Mesenchymal stem cell (in vitro differentiated cells and primary cell): Measurements from ENCODE around the gene DMBX1.
A peak's percentile ranks its signal among the peaks of the same experiment; 100 is the strongest.

ENCODE experiments used
- DNase-seq: peaks from one replicate; pipeline ENCODE4 v3.0.0-alpha.2; 2013
- H2AFZ ChIP-seq: one replicate; pipeline ENCODE4 v1.6.1; 2013; ENCODE audit warnings: low read depth, mild to moderate bottlenecking, control low read depth, inconsistent platforms, low read length, moderate library complexity
- H2AK5ac ChIP-seq: 2 replicates; pipeline ENCODE4 v1.6.1; 2013; ENCODE audit warnings: low read length, moderate library complexity, mild to moderate bottlenecking, inconsistent platforms; ENCODE audit not compliant: severe bottlenecking
- H2BK120ac ChIP-seq: one replicate; pipeline ENCODE4 v1.6.1; 2013; ENCODE audit warnings: low read depth, mild to moderate bottlenecking, inconsistent platforms, low read length, moderate library complexity
- H2BK12ac ChIP-seq, 2 experiments: one replicate each; pipeline ENCODE4 v1.6.1; 2013; ENCODE audit warnings: inconsistent platforms in 2 of 2, low read length in 2 of 2, mild to moderate bottlenecking in 2 of 2, moderate library complexity in 2 of 2, control low read depth in 1 of 2
- H2BK15ac ChIP-seq: one replicate; pipeline ENCODE4 v1.6.1; 2013; ENCODE audit warnings: mild to moderate bottlenecking, low read depth, inconsistent platforms; ENCODE audit not compliant: poor library complexity, severe bottlenecking
- H2BK5ac ChIP-seq: 2 replicates; pipeline ENCODE4 v1.6.1; 2013; ENCODE audit warnings: low read depth, mild to moderate bottlenecking, low read length, control low read depth, inconsistent platforms; ENCODE audit not compliant: poor library complexity, severe bottlenecking
- H3K14ac ChIP-seq, 2 experiments: one replicate each; pipeline ENCODE4 v1.6.1; 2013; ENCODE audit warnings: inconsistent platforms in 2 of 2, low read length in 2 of 2, control low read depth in 1 of 2, mild to moderate bottlenecking in 1 of 2, moderate library complexity in 1 of 2
- H3K18ac ChIP-seq, 2 experiments: one replicate each; pipeline ENCODE4 v1.6.1; 2013; ENCODE audit warnings: inconsistent platforms in 2 of 2, low read length in 2 of 2, control low read depth in 1 of 2, low read depth in 1 of 2, mild to moderate bottlenecking in 1 of 2
- H3K23ac ChIP-seq, 2 experiments: one replicate each; pipeline ENCODE4 v1.6.1; 2013; ENCODE audit warnings: inconsistent platforms in 2 of 2, low read length in 2 of 2, mild to moderate bottlenecking in 2 of 2, moderate library complexity in 2 of 2, control low read depth in 1 of 2
- H3K27ac ChIP-seq: 2 replicates; pipeline ENCODE4 v1.5.1; 2013; ENCODE audit warnings: mild to moderate bottlenecking, moderate library complexity, low read length, control low read depth, inconsistent platforms; ENCODE audit not compliant: poor library complexity, severe bottlenecking
- H3K27me3 ChIP-seq, 2 experiments: 2 replicates each; pipeline versions ENCODE4 v1.6.1 to v1.7.0; 2013; ENCODE audit warnings: low read length in 2 of 2, mild to moderate bottlenecking in 2 of 2, moderate library complexity in 2 of 2, control low read depth in 1 of 2, inconsistent platforms in 1 of 2; ENCODE audit not compliant: control insufficient read depth in 1 of 2, insufficient read depth in 1 of 2
- H3K36me3 ChIP-seq, 2 experiments: 2 replicates each; pipeline versions ENCODE4 v1.6.1 to v1.7.0; 2013; ENCODE audit warnings: low read length in 2 of 2, control low read depth in 1 of 2, inconsistent platforms in 1 of 2, low read depth in 1 of 2, mild to moderate bottlenecking in 1 of 2; ENCODE audit not compliant: insufficient read depth in 2 of 2, control insufficient read depth in 1 of 2
- H3K4ac ChIP-seq, 2 experiments: one replicate each; pipeline ENCODE4 v1.6.1; 2013; ENCODE audit warnings: inconsistent platforms in 2 of 2, low read length in 2 of 2, mild to moderate bottlenecking in 2 of 2, moderate library complexity in 2 of 2, control low read depth in 1 of 2, low read depth in 1 of 2
- H3K4me1 ChIP-seq: 2 replicates; pipeline ENCODE4 v1.6.1; 2013; ENCODE audit warnings: low read depth, low read length, control low read depth; ENCODE audit not compliant: control insufficient read depth, insufficient read depth
- H3K4me2 ChIP-seq: 2 replicates; pipeline ENCODE4 v1.6.1; 2013; ENCODE audit warnings: low read length, mild to moderate bottlenecking, inconsistent platforms; ENCODE audit not compliant: poor library complexity, severe bottlenecking
- H3K4me3 ChIP-seq, 2 experiments: 2 replicates each; pipeline versions ENCODE4 v1.5.1 to v1.7.0; 2013; ENCODE audit warnings: low read length in 2 of 2, mild to moderate bottlenecking in 2 of 2, control low read depth in 1 of 2, low read depth in 1 of 2; ENCODE audit not compliant: insufficient read depth in 1 of 2
- H3K79me1 ChIP-seq: replicated peaks from 2 replicates; pipeline ENCODE4 v1.6.1; 2013; ENCODE audit warnings: mild to moderate bottlenecking, control low read depth, low read length, inconsistent platforms; ENCODE audit not compliant: poor library complexity, severe bottlenecking
- H3K9ac ChIP-seq: 2 replicates; pipeline ENCODE4 v1.7.0; 2013; ENCODE audit warnings: mild to moderate bottlenecking, low read length, moderate library complexity
- H3K9me3 ChIP-seq: 2 replicates; pipeline ENCODE4 v1.7.0; 2013; ENCODE audit warnings: mild to moderate bottlenecking, low read length; ENCODE audit not compliant: control insufficient read depth
- H4K8ac ChIP-seq: one replicate; pipeline ENCODE4 v1.6.1; 2013; ENCODE audit warnings: inconsistent platforms, mild to moderate bottlenecking, low read length, moderate library complexity
- H4K91ac ChIP-seq: one replicate; pipeline ENCODE4 v1.6.1; 2013; ENCODE audit warnings: mild to moderate bottlenecking, low read length, inconsistent platforms
- WGBS: methylation state at CpG from one replicate; pipeline ENCODE4 v1.1.7; 2013; ENCODE audit warnings: mixed read lengths; 5-methylcytosine and 5-hydroxymethylcytosine counted together

The DMBX1 gene

GRCh38 chr1:46530791-46531409 is 41.3 kb downstream of the DMBX1 start:
- Histone ChIP-seq H3K36me3 (no peaks in the 10 kb centered on the region), H3K4me2 (no peak overlapping the region), H2BK120ac (no peak overlapping the region), H3K79me1 (no peaks in the 10 kb centered on the region), H4K8ac (no peak overlapping the region), H2AK5ac (no peak overlapping the region), H3K9me3 (no peaks in the 10 kb centered on the region), H3K9ac (no peak overlapping the region), H3K23ac (no peak overlapping the region), H2BK5ac (no peak overlapping the region), H2BK12ac (no peak overlapping the region), H3K4ac (no peak overlapping the region), H3K4me1 (peaks cover 6% of the 10 kb centered on the region), H3K27me3 (peaks cover 89 to 91% of the 10 kb centered on the region in 2 experiments), H3K4me3 (no peak overlapping the region), H3K27ac (no peak overlapping the region), H4K91ac (no peak overlapping the region), H2AFZ (no peak overlapping the region), H3K14ac (no peak overlapping the region), H2BK15ac (no peak overlapping the region), H3K18ac (no peak overlapping the region)
- WGBS = 40% methylated on average over 4 of the region's 6 CpGs
- no peak for DNase-seq

GRCh38 chr1:46532095-46532494 is 42.5 kb downstream of the DMBX1 start:
- H3K18ac ChIP-seq = no peak overlapping the region
- no peak overlapping the region for H2AK5ac ChIP-seq
- H3K4me3 ChIP-seq = no peak overlapping the region
- H3K36me3 ChIP-seq = no peaks in the 10 kb centered on the region
- no peak overlapping the region for H2AFZ ChIP-seq
- no peaks in the 10 kb centered on the region for H3K79me1 ChIP-seq
- no peak overlapping the region for H2BK15ac ChIP-seq
- H3K9me3 ChIP-seq = no peaks in the 10 kb centered on the region
- H4K8ac ChIP-seq = no peak overlapping the region
- peaks cover 6% of the 10 kb centered on the region for H3K4me1 ChIP-seq
- H3K4me2 ChIP-seq = no peak overlapping the region
- DNase-seq = no peak
- no peak overlapping the region for H3K27ac ChIP-seq
- H3K14ac ChIP-seq = no peak overlapping the region
- no peak overlapping the region for H3K9ac ChIP-seq
- H3K23ac ChIP-seq = no peak overlapping the region
- H4K91ac ChIP-seq = no peak overlapping the region
- no peak overlapping the region for H3K4ac ChIP-seq
- WGBS = 50% methylated on average over 2 of the region's 3 CpGs
- no peak overlapping the region for H2BK12ac ChIP-seq
- no peak overlapping the region for H2BK5ac ChIP-seq
- peaks cover 88 to 90% of the 10 kb centered on the region in 2 experiments for H3K27me3 ChIP-seq
- H2BK120ac ChIP-seq = no peak overlapping the region

GRCh38 chr1:46532498-46533178 is 43.0 kb downstream of the DMBX1 start:
- under 1% methylated on average over 11 of the region's 31 CpGs for WGBS
- H3K14ac ChIP-seq = no peak overlapping the region

GRCh38 chr1:46533179-46533864 is 43.7 kb downstream of the DMBX1 start:
- no peaks in the 10 kb centered on the region for H3K36me3 ChIP-seq
- H2BK5ac ChIP-seq = no peak overlapping the region
- no peak overlapping the region for H2BK15ac ChIP-seq
- no peak overlapping the region for H2BK120ac ChIP-seq
- peak overlapping the region; percentile 93 for H3K4me2 ChIP-seq
- H3K4ac ChIP-seq = no peak overlapping the region
- H3K4me1 ChIP-seq = peaks cover 6% of the 10 kb centered on the region
- peak; percentile 36 for DNase-seq
- H3K4me3 ChIP-seq = peak overlapping the region; percentile 50 to 58
- no peak overlapping the region for H3K27ac ChIP-seq
- no peak overlapping the region for H3K14ac ChIP-seq
- no peak overlapping the region for H3K18ac ChIP-seq
- peak overlapping the region; percentile 61 for H4K8ac ChIP-seq
- no peak overlapping the region for H4K91ac ChIP-seq
- no peak overlapping the region for H2AK5ac ChIP-seq
- no peak overlapping the region for H3K23ac ChIP-seq
- H3K27me3 ChIP-seq = peaks cover 87 to 89% of the 10 kb centered on the region in 2 experiments
- H3K79me1 ChIP-seq = no peaks in the 10 kb centered on the region
- no peak overlapping the region for H2BK12ac ChIP-seq
- no peaks in the 10 kb centered on the region for H3K9me3 ChIP-seq
- 9% methylated on average over 61 of the region's 71 CpGs for WGBS
- H2AFZ ChIP-seq = peak overlapping the region; percentile 18
- H3K9ac ChIP-seq = peak overlapping the region; percentile 68

More at GRCh38 chr1:46532498-46533178, 43.0 kb downstream of the DMBX1 start:
- no peak overlapping the region for H3K4ac ChIP-seq
- H4K91ac ChIP-seq = no peak overlapping the region
- peaks cover 6% of the 10 kb centered on the region for H3K4me1 ChIP-seq
- no peak overlapping the region for H3K18ac ChIP-seq
- H2AFZ ChIP-seq = no peak overlapping the region
- H3K36me3 ChIP-seq = no peaks in the 10 kb centered on the region
- no peak overlapping the region for H2BK12ac ChIP-seq
- H3K9me3 ChIP-seq = no peaks in the 10 kb centered on the region
- no peak overlapping the region for H2AK5ac ChIP-seq
- no peak overlapping the region for H3K23ac ChIP-seq
- no peak overlapping the region for H2BK15ac ChIP-seq
- no peak overlapping the region for H4K8ac ChIP-seq
- no peak overlapping the region for H2BK120ac ChIP-seq
- peaks cover 87 to 90% of the 10 kb centered on the region in 2 experiments for H3K27me3 ChIP-seq
- H3K9ac ChIP-seq = peak overlapping the region; percentile 68
- no peak overlapping the region for H3K27ac ChIP-seq
- peak overlapping the region in 1 of 2 experiments; percentile 50 for H3K4me3 ChIP-seq
- H3K4me2 ChIP-seq = peak overlapping the region; percentile 93
- no peak overlapping the region for H2BK5ac ChIP-seq
- H3K79me1 ChIP-seq = no peaks in the 10 kb centered on the region
- DNase-seq = peak; percentile 57
